Skin of body (tissue), 3 donors: ENCODE measurements around the gene TRPM3. TPM values are rescaled to one million over a fixed set of nuclear protein-coding genes. Genes with fewer than 3 reads are reported as not detected.

Source experiments
- DNase-seq: peaks from one replicate; lab custom pipeline; 2025; lab: John Stamatoyannopoulos, UW
- small RNA-seq: library from RNA; depleted of rRNA; stranded (forward); fragments of <200 nt; gene quantifications from one replicate; pipeline ENCODE3, GENCODE V24; 2014; ENCODE audit warnings: low replicate concordance
- total RNA-seq: library from RNA; depleted of rRNA; stranded (reverse); fragments of >200 nt; gene quantifications from one replicate; pipeline ENCODE4 v1.2.3, GENCODE V29; 2014

The TRPM3 gene
- total RNA-seq, 1 donor from 2014 or later: 2.3 TPM

DNA sequence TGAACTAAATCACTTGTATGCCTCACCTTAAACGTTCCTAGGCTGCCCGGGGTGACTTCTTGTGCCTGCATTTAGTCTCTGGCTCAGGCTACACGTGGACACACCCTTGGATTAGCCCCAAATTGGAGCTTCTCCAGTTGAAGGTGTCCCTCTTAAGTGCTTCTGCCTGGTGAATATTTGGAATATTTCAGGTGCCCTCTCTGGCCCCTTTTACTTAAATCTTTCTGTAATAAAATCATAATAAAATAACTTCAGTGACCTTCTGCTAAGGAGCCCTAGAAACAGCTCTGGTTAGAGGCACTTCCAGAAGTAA, 632.7 kb downstream of the TRPM3 start:
- DNase-seq: no peak

DNA sequence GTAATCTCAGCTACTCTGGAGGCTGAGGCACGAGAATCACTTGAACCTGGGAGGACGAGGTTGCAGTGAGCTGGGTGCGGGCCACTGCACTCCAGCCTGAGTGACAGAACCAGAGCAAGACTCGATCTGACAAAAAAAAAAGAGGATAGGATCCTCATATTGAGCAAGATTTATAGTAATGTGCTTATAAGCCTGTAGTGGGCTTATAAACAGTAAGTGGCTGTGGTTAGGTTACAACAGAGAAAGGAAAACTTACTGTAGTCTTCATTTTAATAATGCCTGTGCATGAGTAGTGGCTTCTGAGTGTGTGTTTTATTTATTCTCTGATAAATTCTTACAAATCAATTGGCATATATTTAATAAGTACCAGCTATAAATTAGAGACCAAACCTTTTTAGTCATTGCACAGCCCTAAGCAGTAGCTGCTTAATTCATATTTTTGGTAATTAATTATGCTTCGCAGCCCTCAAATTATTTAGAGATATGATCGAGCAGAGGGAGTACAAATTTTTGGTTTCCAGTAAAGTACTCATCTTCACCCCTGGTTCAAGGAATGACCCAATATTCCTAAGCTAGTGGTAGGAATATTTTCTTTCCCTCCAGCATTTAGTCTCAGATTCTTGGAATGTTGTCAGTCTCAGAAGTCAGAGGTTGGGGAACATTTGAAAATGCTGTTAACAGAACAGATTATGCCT, 633.2 kb downstream of the TRPM3 start:
- DNase-seq: no peak

DNA sequence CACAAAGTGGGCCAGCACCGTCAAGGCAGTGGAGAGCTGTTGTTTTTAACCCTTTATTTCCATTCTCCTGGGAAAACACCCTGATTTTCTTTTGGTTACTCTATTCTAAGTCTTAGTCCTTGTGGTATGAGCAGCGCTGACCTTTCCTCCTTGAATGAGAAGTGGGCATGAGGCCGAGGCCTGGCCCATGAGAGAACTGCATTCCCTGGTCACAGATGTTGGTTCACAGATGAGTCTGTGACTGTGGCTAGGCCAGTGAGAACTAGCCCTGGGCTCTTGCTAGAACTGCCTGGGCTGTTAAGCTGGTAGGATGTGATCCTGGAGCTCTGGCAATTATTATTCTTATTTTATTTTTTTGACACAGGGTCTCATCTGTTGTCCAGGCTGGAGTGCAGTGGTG, 635.3 kb downstream of the TRPM3 start:
- DNase-seq: no peak

DNA sequence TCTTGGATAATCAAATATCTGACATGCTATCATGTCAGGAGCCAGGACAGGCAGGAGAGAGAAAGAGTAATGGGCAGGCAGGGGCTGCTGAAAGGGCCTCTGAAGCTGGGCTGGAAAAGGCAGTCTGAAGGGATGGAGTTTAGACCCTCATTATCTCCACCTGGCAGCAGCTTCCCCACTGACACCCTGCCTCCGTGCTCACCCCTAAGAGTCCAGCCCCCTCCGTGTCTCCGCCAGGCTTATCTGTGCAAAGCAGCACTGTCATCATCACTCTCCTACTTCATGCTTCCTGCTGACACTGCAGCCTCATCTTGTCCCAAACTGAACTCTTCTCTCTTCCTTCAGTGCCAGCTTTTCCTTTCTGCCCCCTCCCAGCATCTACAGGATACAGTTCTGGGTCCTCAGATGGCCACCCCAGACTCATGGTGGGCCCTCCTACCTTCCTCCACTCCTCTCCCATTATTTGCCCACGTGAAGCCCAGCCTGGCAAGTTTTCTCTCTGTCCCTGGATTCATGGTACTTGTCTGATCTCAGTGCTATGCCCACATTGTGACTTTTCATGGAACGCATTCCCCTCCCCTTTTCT, 636.1 kb downstream of the TRPM3 start:
- no peak for DNase-seq

DNA sequence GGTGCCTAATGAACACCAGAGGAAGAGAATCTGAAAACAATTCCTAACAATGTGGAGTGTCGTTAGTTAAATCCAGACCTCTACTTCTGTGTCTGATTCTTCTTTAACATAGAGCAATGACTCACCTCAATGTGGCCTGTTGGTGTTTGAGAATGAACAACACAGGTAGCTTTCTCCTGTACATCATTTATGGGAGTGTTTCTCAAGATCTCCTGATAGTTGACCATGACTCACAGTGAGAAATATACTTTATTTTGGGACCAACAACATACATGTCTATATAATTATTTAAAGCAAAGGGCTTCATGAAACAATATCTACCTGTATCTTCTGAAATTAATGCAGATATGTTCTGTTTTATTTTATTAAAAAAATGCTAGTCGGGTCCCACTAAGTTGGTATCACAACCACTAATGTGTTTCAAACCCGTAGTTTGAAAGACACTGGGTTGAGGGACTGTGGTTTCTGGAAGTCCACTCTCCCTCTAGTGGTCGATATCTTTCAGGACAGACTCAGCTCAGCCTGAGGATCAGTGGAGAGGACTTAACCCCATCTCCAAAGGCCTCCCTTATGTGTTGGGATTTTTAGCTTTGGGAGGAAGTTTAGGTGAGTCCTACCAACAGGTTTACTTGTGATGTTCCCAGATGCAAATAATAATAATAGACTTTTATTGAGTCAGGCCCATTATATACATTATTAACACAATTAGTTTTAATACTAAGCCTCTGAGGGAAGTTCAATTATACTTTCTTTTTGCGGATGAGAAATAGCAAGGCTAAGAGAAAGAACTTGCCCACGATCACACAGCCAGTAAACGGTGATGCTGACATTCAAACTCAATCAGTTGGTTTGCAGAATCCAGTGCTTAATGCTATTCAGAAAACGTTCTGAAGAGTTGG, 636.9 kb downstream of the TRPM3 start:
- DNase-seq: peak; percentile 11

DNA sequence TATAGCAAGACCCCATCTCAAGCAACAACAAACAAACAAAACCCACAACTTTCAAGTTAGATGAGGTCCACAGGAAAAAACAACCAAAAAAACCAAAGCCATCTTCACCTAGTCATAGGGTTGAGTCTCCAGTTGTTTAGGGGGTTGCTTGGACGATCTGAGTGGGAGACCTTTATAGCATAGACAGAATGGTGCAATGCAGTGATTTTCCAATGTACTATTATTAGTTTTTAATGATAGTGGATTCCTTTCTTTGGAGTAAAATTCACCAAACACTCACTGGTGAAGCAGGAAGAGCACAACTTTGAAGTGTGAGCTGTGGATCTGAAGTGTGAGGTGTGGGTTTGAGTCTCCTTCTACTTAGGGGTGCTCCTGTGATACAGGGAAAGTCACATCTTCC, 640.0 kb downstream of the TRPM3 start:
- DNase-seq: no peak

DNA sequence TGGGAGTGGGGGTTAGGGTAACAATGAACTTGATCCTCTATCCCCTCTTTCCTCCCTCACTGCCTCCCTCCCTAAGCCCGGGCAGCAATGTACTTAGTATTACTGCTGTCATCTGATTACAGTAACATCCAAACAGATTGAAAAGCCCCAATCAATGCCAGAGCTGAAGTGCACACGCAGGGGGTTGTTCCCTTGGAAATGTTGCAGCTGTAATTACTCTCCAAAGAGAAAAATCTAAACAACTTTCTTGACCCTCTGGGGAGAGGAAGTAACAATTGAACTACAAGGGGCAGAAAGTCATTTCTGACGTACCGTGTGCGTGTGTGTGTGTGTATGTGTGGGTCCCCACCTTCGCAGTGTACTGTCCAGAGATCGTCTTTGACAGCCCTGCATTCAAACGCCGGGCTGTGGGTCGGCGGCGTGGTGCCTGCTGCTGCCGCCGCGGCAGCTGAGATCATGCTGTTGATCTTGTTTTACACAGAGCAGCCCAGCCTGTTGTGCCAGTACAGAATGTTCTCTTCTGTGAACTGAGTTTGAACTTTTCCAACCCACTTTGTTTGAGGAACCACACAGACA, 640.9 kb downstream of the TRPM3 start:
- no peak for DNase-seq

DNA sequence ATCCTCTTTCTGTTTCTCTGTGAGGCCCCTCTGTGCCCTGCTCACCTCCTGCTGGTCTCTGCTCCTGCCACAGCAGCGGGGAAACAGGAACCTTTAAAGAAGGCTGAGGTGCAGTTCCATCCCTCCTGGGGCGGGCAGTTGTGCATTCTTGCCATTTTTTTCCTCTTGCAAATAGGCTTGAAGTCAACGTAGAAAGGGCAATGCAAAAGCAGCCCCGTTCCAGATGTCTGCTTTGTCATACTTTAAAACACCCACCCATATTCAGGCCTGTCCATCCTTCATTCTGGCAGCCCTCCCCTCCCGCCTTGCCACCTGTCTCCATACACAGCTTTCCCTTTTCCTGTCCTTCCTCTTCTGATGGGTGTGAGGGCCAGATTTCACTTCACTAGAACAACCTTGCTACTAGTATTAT, 641.5 kb downstream of the TRPM3 start:
- no peak for DNase-seq

Small RNA genes lying within 50 kb of the gene (small RNA-seq; reads per million reads assigned to genes)
- 309 reads per million, percentile 98 among the genes with 10 or more reads in this experiment for gene MIR204
- not detected for gene RN7SL726P
